ENCODE results near the gene ZMYM3. TPM values are rescaled to one million over a fixed set of nuclear protein-coding genes. Genes with fewer than 3 reads are reported as not detected.

ZMYM3 gene
- total and polyA plus RNA-seq, 2 donors (not counting 1 experiment from before 2014, with no cell fraction given), result 21.8 to 40.6 TPM

DNA sequence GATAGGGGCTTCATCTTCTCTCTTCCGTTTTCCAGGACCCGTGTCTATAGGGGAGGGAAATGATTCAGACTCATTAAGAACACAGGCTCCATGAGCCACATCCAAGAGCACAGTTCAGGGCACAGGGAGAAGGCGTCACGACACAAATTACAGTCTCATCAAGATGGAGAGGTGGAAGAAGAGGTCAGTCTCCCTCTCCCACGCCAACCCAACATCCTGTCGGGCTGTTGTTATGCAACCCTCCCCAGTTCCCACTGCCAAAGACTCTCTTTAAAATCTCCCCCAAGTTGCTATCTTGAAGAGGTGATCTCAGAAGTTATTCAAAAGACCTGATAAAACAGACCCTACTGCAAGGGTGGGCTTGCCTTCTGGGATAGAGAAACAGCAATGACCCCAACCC lies 12.6 kb downstream of the ZMYM3 start:
- no peak for ATAC-seq (ENCODE audit: low read depth)
- POLR2A ChIA-PET, result no interaction called here
- Mint-ChIP-seq H3K4me3 (no peak overlapping the region), H3K27me3 (no peaks in the 10 kb centered on the region), H3K4me1 (no peaks in the 10 kb centered on the region), H3K9me3 (ENCODE audit: insufficient read depth) (no peaks in the 10 kb centered on the region), H3K27ac (no peak overlapping the region)
- no peaks in the 10 kb centered on the region for H3K79me2 ChIP-seq (ENCODE audit: control insufficient read depth, insufficient read depth, low read length)
- H3K9me3 ChIP-seq (ENCODE audit: control extremely low read depth in 1 of 3, control insufficient read depth in 2 of 3, insufficient read depth in 1 of 3, low read length in 2 of 3), result no peaks in the 10 kb centered on the region
- H4K20me1 ChIP-seq (ENCODE audit: control insufficient read depth, insufficient read depth, low read length, poor library complexity, severe bottlenecking), result no peaks in the 10 kb centered on the region
- no peak overlapping the region for H3K9ac ChIP-seq (ENCODE audit: low read length)
- H3K27me3 ChIP-seq (replicated peaks in 1 of 4; ENCODE audit: control extremely low read depth in 1 of 4, control insufficient read depth in 3 of 4, insufficient read depth in 4 of 4, low read length in 3 of 4), result no peaks in the 10 kb centered on the region
- H3K4me2 ChIP-seq (replicated peaks; ENCODE audit: low read depth, low read length, poor library complexity, severe bottlenecking), result no peak overlapping the region
- TF ChIP-seq, protein P1, sequence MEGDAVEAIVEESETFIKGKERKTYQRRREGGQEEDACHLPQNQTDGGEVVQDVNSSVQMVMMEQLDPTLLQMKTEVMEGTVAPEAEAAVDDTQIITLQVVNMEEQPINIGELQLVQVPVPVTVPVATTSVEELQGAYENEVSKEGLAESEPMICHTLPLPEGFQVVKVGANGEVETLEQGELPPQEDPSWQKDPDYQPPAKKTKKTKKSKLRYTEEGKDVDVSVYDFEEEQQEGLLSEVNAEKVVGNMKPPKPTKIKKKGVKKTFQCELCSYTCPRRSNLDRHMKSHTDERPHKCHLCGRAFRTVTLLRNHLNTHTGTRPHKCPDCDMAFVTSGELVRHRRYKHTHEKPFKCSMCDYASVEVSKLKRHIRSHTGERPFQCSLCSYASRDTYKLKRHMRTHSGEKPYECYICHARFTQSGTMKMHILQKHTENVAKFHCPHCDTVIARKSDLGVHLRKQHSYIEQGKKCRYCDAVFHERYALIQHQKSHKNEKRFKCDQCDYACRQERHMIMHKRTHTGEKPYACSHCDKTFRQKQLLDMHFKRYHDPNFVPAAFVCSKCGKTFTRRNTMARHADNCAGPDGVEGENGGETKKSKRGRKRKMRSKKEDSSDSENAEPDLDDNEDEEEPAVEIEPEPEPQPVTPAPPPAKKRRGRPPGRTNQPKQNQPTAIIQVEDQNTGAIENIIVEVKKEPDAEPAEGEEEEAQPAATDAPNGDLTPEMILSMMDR (IDR thresholded peaks at IDR 0.05), result no peak
- no peak for TF ChIP-seq EZH2 (IDR thresholded peaks at IDR 0.05; ENCODE audit: borderline replicate concordance, insufficient read depth, low read depth, low read length, poor library complexity, severe bottlenecking)
- WGBS (ENCODE audit: insufficient coverage), result no CpG with 5 or more reads among the region's 6 CpGs
- no peak overlapping the region for H3K27ac ChIP-seq (ENCODE audit: low read length in 2 of 2)
- CTCF ChIA-PET, result no interaction called here
- intact Hi-C loops (cut with micrococcal nuclease), result no loop called here
- no peaks in the 10 kb centered on the region for H3K4me1 ChIP-seq (ENCODE audit: control insufficient read depth in 2 of 2, insufficient read depth in 2 of 2, low read length in 2 of 2)
- peaks cover 3 to 30% of the 10 kb centered on the region in 2 experiments for H3K36me3 ChIP-seq (replicated peaks in 1 of 2; ENCODE audit: control extremely low read depth in 1 of 2, control insufficient read depth in 1 of 2, extremely low read depth in 1 of 2, insufficient read depth in 2 of 2, low read length in 1 of 2)
- H2AFZ ChIP-seq (ENCODE audit: insufficient read depth, low read depth, low read length, poor library complexity, severe bottlenecking), result no peak overlapping the region
- no peak overlapping the region for H3K4me3 ChIP-seq (ENCODE audit: control extremely low read depth in 1 of 5, extremely low read depth in 1 of 5, insufficient read depth in 1 of 5, low read depth in 2 of 5, low read length in 4 of 5)
- no peak for DNase-seq

DNA sequence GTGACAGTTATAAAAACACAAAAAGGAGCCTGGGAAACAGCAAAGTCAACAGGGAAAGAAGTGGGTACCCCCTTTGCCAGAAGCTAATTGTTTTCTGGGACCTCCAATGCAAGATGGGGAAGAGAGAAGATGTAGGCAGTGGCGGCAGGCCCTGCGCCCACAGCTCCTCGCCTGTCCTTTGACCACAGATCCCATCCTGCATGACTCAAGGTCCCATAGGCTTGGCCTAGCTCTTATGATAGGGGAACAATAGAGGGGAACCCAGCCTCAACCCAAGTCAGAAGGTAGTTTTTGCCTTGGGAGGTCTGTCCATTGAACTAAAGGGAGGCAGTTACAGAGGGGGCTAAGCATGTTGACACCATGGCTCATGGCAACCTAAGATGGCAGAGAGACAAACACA lies 14.2 kb downstream of the ZMYM3 start:
- Histone ChIP-seq H3K27ac (ENCODE audit: low read length in 2 of 2) (no peak overlapping the region), H3K9me3 (ENCODE audit: control extremely low read depth in 1 of 3, control insufficient read depth in 2 of 3, insufficient read depth in 1 of 3, low read length in 2 of 3) (no peaks in the 10 kb centered on the region), H3K79me2 (ENCODE audit: control insufficient read depth, insufficient read depth, low read length) (no peaks in the 10 kb centered on the region), H3K4me1 (ENCODE audit: control insufficient read depth in 2 of 2, insufficient read depth in 2 of 2, low read length in 2 of 2) (no peaks in the 10 kb centered on the region), H4K20me1 (ENCODE audit: control insufficient read depth, insufficient read depth, low read length, poor library complexity, severe bottlenecking) (no peaks in the 10 kb centered on the region), H3K27me3 (replicated peaks in 1 of 4; ENCODE audit: control extremely low read depth in 1 of 4, control insufficient read depth in 3 of 4, insufficient read depth in 4 of 4, low read length in 3 of 4) (no peaks in the 10 kb centered on the region), H3K4me2 (replicated peaks; ENCODE audit: low read depth, low read length, poor library complexity, severe bottlenecking) (no peak overlapping the region), H3K4me3 (ENCODE audit: control extremely low read depth in 1 of 5, extremely low read depth in 1 of 5, insufficient read depth in 1 of 5, low read depth in 2 of 5, low read length in 4 of 5) (no peak overlapping the region), H3K9ac (ENCODE audit: low read length) (no peak overlapping the region), H2AFZ (ENCODE audit: insufficient read depth, low read depth, low read length, poor library complexity, severe bottlenecking) (no peak overlapping the region), H3K36me3 (replicated peaks in 1 of 2; ENCODE audit: control extremely low read depth in 1 of 2, control insufficient read depth in 1 of 2, extremely low read depth in 1 of 2, insufficient read depth in 2 of 2, low read length in 1 of 2) (peaks cover 3 to 20% of the 10 kb centered on the region in 2 experiments)
- no peaks in the 10 kb centered on the region for H3K9me3 Mint-ChIP-seq (ENCODE audit: insufficient read depth)
- ChIA-PET POLR2A (no interaction called here), CTCF (interaction anchor here (0.6 kb wide), 1 partner anchor 20 kb away, joined by 3 read pairs; no protein-coding TSS in a partner anchor)
- no peak for DNase-seq
- TF ChIP-seq, protein P1 (IDR thresholded peaks at IDR 0.05), result no peak
- TF ChIP-seq EZH2 (IDR thresholded peaks at IDR 0.05; ENCODE audit: borderline replicate concordance, insufficient read depth, low read depth, low read length, poor library complexity, severe bottlenecking), result no peak
- no peak overlapping the region for H3K27ac Mint-ChIP-seq
- H3K27me3 Mint-ChIP-seq, result no peaks in the 10 kb centered on the region
- H3K4me3 Mint-ChIP-seq, result no peak overlapping the region
- intact Hi-C loops (cut with micrococcal nuclease), result no loop called here
- WGBS (ENCODE audit: insufficient coverage), result no CpG with 5 or more reads among the region's 3 CpGs
- no peak for ATAC-seq (ENCODE audit: low read depth)
- H3K4me1 Mint-ChIP-seq, result no peaks in the 10 kb centered on the region
